Umbilical cord (tissue), 2 donors: ENCODE results near the gene AMPD3. TPM values are rescaled to one million over a fixed set of nuclear protein-coding genes. Genes with fewer than 3 reads are reported as not detected.

Experiments used
- DNase-seq: peaks from one replicate; pipeline ENCODE4 v3.0.0-alpha.2; 2015; ENCODE audit warnings: low spot score
- total RNA-seq: library from RNA; depleted of rRNA; stranded (reverse); fragments of >200 nt; gene quantifications from one replicate; pipeline ENCODE4 v1.2.3, GENCODE V29; 2014; ENCODE audit warnings: low replicate concordance; ENCODE audit not compliant: insufficient read depth

The AMPD3 gene
- total RNA-seq, 1 donor from 2014 or later = 6.0 TPM

GRCh38 chr11:10460611-10461275 lies 5.7 kb downstream of the AMPD3 start:
- DNase-seq = no peak

GRCh38 chr11:10461276-10461790 lies 6.3 kb downstream of the AMPD3 start:
- no peak for DNase-seq

GRCh38 chr11:10462746-10463300 lies 7.8 kb downstream of the AMPD3 start:
- DNase-seq = no peak

- no peak for DNase-seq
These were observed 18.3 kb downstream of the AMPD3 start for GRCh38 chr11:10473371-10473770.

- DNase-seq = no peak
These were observed 19.5 kb downstream of the AMPD3 start for GRCh38 chr11:10474551-10474950.

- no peak for DNase-seq
These were observed 21.3 kb downstream of the AMPD3 start for GRCh38 chr11:10476342-10476741.

GRCh38 chr11:10476927-10477689 lies 22.0 kb downstream of the AMPD3 start:
- DNase-seq = no peak

- no peak for DNase-seq
These were observed 22.6 kb downstream of the AMPD3 start for GRCh38 chr11:10477690-10478046.

- no peak for DNase-seq
These were observed 23.0 kb downstream of the AMPD3 start for GRCh38 chr11:10478066-10478465.

- DNase-seq = no peak
These were observed 23.8 kb downstream of the AMPD3 start for GRCh38 chr11:10478574-10479550.

- no peak for DNase-seq
These were observed 25.0 kb downstream of the AMPD3 start for GRCh38 chr11:10480026-10480425.

- no peak for DNase-seq
These were observed 25.7 kb downstream of the AMPD3 start for GRCh38 chr11:10480760-10481159.

- no peak for DNase-seq
These were observed 26.7 kb downstream of the AMPD3 start for GRCh38 chr11:10481560-10482349.

- no peak for DNase-seq
These were observed 28.1 kb downstream of the AMPD3 start for GRCh38 chr11:10483174-10483573.

- no peak for DNase-seq
These were observed 28.5 kb downstream of the AMPD3 start for GRCh38 chr11:10483584-10483983.

- DNase-seq = no peak
These were observed 29.6 kb downstream of the AMPD3 start for GRCh38 chr11:10484461-10485180.

GRCh38 chr11:10485646-10486045 lies 30.6 kb downstream of the AMPD3 start:
- DNase-seq = no peak

GRCh38 chr11:10486161-10486840 lies 31.2 kb downstream of the AMPD3 start:
- no peak for DNase-seq

GRCh38 chr11:10487002-10487647 lies 32.1 kb downstream of the AMPD3 start:
- no peak for DNase-seq
